ENCODE results near the gene TRIM17. TPM values are rescaled to one million over a fixed set of nuclear protein-coding genes. Genes with fewer than 3 reads are reported as not detected.

Gene TRIM17
- total RNA-seq, 2 experiments from 2014 or later, result 1.5 to 1.6 TPM

- CTCF ChIA-PET, result no interaction called here
- POLR2A ChIA-PET, result no interaction called here
- Mint-ChIP-seq H3K4me1 (ENCODE audit: low read depth) (peaks cover 10% of the 10 kb centered on the region), H3K36me3 (peaks cover 15% of the 10 kb centered on the region), H3K4me3 (no peak overlapping the region), H3K27me3 (no peaks in the 10 kb centered on the region), H3K9me3 (no peaks in the 10 kb centered on the region), H3K27ac (no peak overlapping the region)
- no peak for DNase-seq
- intact Hi-C loops (cut with micrococcal nuclease), result no loop called here
Observed at GRCh38 chr1:228394571-228395394, 21.9 kb downstream of the TRIM17 start.

DNA sequence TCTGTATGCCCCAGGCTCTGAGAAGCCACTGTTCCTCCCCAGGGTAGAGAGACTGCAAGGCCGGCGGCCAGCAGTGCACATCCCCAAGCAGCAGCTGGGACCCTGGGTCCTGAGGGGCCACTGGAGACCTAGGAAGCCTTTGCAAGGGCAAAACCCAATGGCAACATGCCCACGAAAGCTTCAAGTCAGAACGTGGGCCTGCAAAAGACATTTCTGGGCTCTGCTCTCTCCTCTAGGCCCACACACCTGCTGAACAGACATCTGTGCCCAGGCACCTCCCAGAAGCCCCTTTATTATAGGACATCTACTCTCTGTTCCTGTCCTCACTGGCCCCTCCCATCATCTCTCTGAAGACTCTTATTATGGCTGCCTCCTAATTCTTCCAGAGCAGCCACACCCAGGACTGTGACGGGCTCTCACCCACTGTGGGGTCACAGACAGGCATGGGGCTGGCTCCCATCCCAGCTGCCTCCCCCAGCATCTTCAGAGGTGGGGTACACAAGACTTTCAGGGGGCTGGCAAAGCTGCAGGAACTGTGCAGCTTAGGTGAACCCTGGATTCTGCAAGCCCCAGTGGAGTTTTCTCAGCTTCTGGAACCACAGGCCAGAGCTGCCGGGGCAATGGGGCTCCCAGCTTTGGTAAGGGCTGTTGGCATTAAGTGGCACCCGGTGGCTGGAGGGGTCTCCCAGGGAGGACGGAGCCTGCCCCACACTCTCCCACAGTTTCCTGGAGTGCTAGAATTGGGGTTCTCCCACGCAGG, 22.7 kb downstream of the TRIM17 start:
- CTCF ChIA-PET, result no interaction called here
- peaks cover 12% of the 10 kb centered on the region for H3K36me3 Mint-ChIP-seq
- no peak overlapping the region for H3K4me3 Mint-ChIP-seq
- no peaks in the 10 kb centered on the region for H3K27me3 Mint-ChIP-seq
- POLR2A ChIA-PET, result no interaction called here
- intact Hi-C loops (cut with micrococcal nuclease), result no loop called here
- H3K9me3 Mint-ChIP-seq, result no peaks in the 10 kb centered on the region
- no peak for DNase-seq
- H3K4me1 Mint-ChIP-seq (ENCODE audit: low read depth), result peaks cover 7% of the 10 kb centered on the region
- no peak overlapping the region for H3K27ac Mint-ChIP-seq

DNA sequence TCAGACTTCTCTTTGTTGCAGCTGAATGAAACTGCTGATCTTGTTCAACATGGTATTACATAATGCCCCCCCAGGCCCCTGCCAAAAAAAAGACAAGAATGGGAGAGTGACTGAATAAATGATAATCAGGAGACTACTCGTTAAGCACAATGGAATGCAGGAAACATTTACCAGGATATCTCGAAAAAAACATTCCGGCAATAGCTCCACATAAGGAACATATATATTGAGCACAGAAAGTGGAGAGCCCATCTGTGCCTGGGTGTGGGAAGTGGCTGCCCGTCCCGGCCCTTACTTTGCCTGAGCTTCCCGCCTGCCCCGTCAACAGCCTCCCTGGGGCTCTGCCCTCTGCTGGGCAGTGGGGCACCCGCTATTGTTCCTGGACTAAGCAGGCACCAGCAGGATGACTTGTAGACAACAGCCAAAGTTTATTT, 23.4 kb downstream of the TRIM17 start:
- H3K27ac Mint-ChIP-seq, result no peak overlapping the region
- no peak for DNase-seq
- H3K9me3 Mint-ChIP-seq, result no peaks in the 10 kb centered on the region
- intact Hi-C loops (cut with micrococcal nuclease), result no loop called here
- H3K4me1 Mint-ChIP-seq (ENCODE audit: low read depth), result peaks cover 7% of the 10 kb centered on the region
- CTCF ChIA-PET, result no interaction called here
- no peaks in the 10 kb centered on the region for H3K27me3 Mint-ChIP-seq
- peaks cover 12% of the 10 kb centered on the region for H3K36me3 Mint-ChIP-seq
- H3K4me3 Mint-ChIP-seq, result no peak overlapping the region
- POLR2A ChIA-PET, result interaction anchor here (0.6 kb wide), 1 partner anchor 13 kb away, joined by 3 read pairs; the partner anchor contains the start of gene TRIM11

DNA sequence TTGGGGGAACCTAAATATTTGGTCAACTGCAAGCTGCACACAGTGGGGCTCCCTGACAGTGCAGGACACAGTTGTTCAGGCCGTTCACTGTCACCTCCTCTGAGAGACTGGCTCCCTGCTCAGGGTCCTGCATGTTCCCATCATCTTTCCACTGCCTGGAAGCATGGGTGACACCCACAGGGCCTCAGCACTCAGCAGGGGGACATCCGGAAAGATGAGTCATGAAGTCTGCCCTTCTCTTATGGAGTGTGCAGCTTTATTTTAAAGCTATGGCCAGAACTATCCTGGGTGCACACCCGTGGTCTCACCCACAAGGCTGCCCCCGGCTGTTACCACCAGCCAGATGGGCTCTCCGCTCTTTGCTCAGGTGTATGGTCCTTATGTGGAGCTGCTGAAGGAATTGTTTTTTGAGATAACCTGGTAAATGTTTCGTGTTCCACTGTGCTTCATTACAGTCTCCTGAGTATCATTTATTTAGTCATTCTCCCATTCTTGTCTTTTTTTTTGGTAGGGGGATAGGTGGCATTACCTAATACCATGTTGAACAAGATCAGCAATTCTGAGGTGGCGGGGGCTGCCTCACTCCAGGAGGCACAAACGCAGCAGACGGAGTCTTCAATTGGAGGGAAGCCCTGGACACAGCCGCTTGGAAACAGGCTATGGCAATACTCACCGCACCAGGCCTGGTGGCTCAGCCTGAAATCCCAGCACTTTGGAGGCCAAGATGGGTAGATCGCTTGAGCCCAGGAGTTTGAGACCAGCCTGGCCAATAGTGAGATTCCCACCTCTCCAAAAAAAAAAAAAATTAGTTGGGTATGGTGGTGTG, 24.3 kb downstream of the TRIM17 start:
- Mint-ChIP-seq H3K27ac (no peak overlapping the region), H3K4me1 (ENCODE audit: low read depth) (no peaks in the 10 kb centered on the region), H3K9me3 (no peaks in the 10 kb centered on the region), H3K27me3 (no peaks in the 10 kb centered on the region), H3K4me3 (no peak overlapping the region), H3K36me3 (peaks cover 5% of the 10 kb centered on the region)
- DNase-seq, result no peak
- ChIA-PET CTCF (no interaction called here), POLR2A (interaction anchor here (0.6 kb wide), 1 partner anchor 431 kb away, joined by 3 read pairs; no protein-coding TSS in a partner anchor)
- intact Hi-C loops (cut with micrococcal nuclease), result no loop called here

DNA sequence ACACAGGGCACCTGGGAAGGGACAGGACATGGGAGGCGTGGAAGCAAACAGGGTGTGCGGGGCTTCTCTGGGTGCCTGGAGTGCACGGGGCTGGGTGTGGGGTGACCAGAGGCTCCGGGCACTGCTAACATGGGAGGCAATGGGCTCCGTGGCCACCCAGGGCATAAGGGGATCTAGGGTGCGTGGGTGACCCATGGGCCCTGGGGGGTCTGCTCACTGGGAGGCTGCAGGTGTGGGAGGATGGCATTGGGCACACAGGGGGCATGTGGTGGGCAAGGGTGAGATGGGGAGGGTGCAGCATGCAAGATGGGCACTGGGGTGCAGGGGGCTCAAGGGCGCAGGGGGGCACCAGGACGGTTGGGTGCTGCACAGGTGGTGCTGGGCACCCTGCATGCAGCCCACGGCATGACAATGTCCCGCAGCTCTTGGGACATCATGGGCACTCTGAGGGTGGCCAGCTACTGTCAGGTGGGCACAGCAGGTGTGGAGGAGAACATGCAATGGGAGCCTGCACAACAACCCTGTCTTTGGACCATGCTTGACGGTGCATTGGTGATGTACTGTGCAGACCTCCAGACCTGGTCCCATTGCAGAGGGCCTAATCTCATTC, 25.1 kb downstream of the TRIM17 start:
- H3K9me3 Mint-ChIP-seq, result no peaks in the 10 kb centered on the region
- H3K27me3 Mint-ChIP-seq, result no peaks in the 10 kb centered on the region
- intact Hi-C loops (cut with micrococcal nuclease), result no loop called here
- H3K4me3 Mint-ChIP-seq, result no peak overlapping the region
- ChIA-PET POLR2A (interaction anchor here (0.6 kb wide), 1 partner anchor 430 kb away, joined by 3 read pairs; no protein-coding TSS in a partner anchor), CTCF (no interaction called here)
- H3K27ac Mint-ChIP-seq, result no peak overlapping the region
- H3K4me1 Mint-ChIP-seq (ENCODE audit: low read depth), result no peaks in the 10 kb centered on the region
- no peak for DNase-seq
- H3K36me3 Mint-ChIP-seq, result peaks cover 5% of the 10 kb centered on the region

DNA sequence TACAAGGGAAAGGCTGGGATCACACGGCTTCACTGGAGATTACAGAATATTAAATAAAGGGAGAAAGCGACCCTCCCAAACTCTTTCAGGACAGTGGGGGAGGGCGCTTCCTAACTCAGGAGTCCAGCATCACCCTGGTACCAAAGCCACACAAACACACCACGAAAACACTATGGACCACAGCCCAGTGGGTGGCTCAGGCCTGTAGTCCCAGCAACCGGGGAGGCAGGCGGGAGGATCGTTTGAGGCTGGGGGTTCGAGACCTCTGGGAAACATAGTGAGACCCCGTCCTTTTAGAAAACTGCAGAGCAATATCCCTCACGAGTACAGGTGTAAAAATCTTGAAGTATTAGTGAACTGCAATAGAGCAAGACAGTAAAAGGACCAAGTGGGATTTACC, 26.0 kb downstream of the TRIM17 start:
- no peak for DNase-seq
- Mint-ChIP-seq H3K36me3 (peaks cover 4% of the 10 kb centered on the region), H3K27ac (no peak overlapping the region), H3K9me3 (no peaks in the 10 kb centered on the region), H3K27me3 (no peaks in the 10 kb centered on the region), H3K4me3 (no peak overlapping the region), H3K4me1 (ENCODE audit: low read depth) (no peaks in the 10 kb centered on the region)
- intact Hi-C loops (cut with micrococcal nuclease), result no loop called here
- POLR2A ChIA-PET, result no interaction called here
- CTCF ChIA-PET, result no interaction called here

DNA sequence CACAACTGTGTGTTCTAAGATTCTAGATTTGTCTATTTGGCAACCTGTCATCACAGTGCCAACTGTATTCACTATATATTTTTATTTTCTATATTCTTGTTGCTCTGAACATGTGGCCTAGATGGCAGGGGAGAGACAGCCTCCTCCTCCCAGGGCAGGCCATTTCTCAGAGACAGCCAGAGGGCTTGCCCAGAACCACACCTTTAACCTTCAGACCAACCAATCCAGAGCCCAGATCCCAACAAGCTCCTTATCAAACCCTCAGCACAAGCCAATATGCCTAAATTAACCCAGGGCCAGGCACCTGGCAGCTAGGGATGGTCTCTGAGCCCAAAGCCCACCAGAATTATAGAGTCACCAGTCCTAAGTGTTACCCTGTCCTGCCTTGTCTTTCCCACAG, 29.3 kb downstream of the TRIM17 start:
- no peaks in the 10 kb centered on the region for H3K9me3 Mint-ChIP-seq
- intact Hi-C loops (cut with micrococcal nuclease), result no loop called here
- H3K4me1 Mint-ChIP-seq (ENCODE audit: low read depth), result no peaks in the 10 kb centered on the region
- ChIA-PET POLR2A (no interaction called here), CTCF (interaction anchor here (1.0 kb wide), 1 partner anchor 114 kb away, joined by 4 read pairs; no protein-coding TSS in a partner anchor)
- no peak for DNase-seq
- no peaks in the 10 kb centered on the region for H3K27me3 Mint-ChIP-seq
- H3K27ac Mint-ChIP-seq, result no peak overlapping the region
- H3K4me3 Mint-ChIP-seq, result no peak overlapping the region
- no peaks in the 10 kb centered on the region for H3K36me3 Mint-ChIP-seq

DNA sequence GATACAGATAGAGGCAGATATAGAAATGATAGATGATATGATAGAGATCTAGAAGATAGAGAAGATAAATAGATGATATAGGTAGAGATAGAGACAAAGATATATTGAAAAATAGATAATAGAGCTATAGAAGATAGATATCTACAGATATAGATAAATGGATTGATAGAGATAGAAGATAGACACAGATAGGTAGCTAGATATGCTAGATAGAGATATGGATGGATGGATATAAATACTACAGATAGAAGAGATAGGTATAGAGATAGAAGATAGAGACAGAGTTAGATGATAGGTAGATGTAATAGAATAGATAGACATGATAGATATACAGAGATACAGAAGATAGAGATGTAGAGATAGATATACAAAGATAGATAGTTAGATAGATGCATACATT, 31.4 kb downstream of the TRIM17 start:
- Mint-ChIP-seq H3K27ac (no peak overlapping the region), H3K9me3 (no peaks in the 10 kb centered on the region), H3K4me1 (ENCODE audit: low read depth) (no peaks in the 10 kb centered on the region), H3K27me3 (no peaks in the 10 kb centered on the region), H3K4me3 (no peak overlapping the region), H3K36me3 (no peaks in the 10 kb centered on the region)
- DNase-seq, result no peak
- ChIA-PET CTCF (no interaction called here), POLR2A (no interaction called here)
- intact Hi-C loops (cut with micrococcal nuclease), result no loop called here

DNA sequence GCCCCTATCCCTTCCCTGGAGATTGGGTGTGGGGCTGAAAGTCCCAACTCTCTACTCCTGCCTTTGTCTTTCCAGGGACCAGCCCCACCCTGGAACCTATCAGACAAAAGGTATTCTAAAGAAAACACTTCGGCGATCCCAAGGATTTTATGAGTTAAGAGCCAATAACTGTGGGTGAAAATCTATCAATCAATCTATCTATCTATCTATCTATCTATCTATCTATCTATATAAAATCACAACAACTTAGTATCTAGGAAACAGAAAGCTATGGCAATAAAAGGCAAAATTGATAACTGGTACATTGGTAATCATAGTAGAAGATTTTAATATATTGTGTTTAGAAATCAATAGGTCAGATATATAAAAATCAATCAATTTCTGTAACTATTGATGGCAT, 32.9 kb downstream of the TRIM17 start:
- intact Hi-C loops (cut with micrococcal nuclease), result no loop called here
- H3K36me3 Mint-ChIP-seq, result no peaks in the 10 kb centered on the region
- H3K9me3 Mint-ChIP-seq, result no peaks in the 10 kb centered on the region
- DNase-seq, result no peak
- H3K4me3 Mint-ChIP-seq, result no peak overlapping the region
- peaks cover 7% of the 10 kb centered on the region for H3K27me3 Mint-ChIP-seq
- peaks cover 5% of the 10 kb centered on the region for H3K4me1 Mint-ChIP-seq (ENCODE audit: low read depth)
- ChIA-PET POLR2A (interaction anchor here (0.6 kb wide), 1 partner anchor 23 kb away, joined by 5 read pairs; the partner anchor contains the start of gene TRIM11), CTCF (no interaction called here)
- H3K27ac Mint-ChIP-seq, result no peak overlapping the region

DNA sequence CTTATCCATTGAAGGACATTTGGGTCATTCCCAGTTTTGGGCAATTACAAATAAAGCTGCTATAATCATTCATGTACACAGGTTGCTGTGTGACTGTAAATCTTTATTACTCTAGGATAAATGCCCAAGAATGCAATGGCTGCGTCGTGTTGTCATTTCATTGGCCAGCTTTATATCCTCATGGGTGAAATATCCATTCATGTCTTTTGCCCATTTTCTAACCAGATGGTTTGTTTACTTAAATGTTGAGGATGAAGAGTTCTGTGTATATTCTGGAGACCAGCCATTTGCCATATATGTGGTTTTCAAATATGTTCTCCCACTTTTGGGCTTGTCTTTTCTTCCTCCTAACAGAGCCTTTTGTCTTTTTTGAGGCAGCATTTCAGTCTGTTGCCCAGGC, 35.3 kb downstream of the TRIM17 start:
- ChIA-PET POLR2A (no interaction called here), CTCF (interaction anchor here (0.6 kb wide), 1 partner anchor 67 kb away, joined by 3 read pairs; no protein-coding TSS in a partner anchor)
- no peak for DNase-seq
- Mint-ChIP-seq H3K4me1 (ENCODE audit: low read depth) (peaks cover 11% of the 10 kb centered on the region), H3K4me3 (no peak overlapping the region), H3K9me3 (no peaks in the 10 kb centered on the region), H3K27ac (no peak overlapping the region), H3K27me3 (peaks cover 10% of the 10 kb centered on the region), H3K36me3 (no peaks in the 10 kb centered on the region)
- intact Hi-C loops (cut with micrococcal nuclease), result no loop called here

- ChIA-PET CTCF (interaction anchor here (0.6 to 1.4 kb wide), 2 partner anchors 23 to 137 kb away, joined by 3 to 4 read pairs; no protein-coding TSS in a partner anchor), POLR2A (interaction anchor here (0.5 kb wide), 1 partner anchor 79 kb away, joined by 3 read pairs; no protein-coding TSS in a partner anchor)
- Mint-ChIP-seq H3K4me1 (ENCODE audit: low read depth) (peaks cover 11% of the 10 kb centered on the region), H3K9me3 (no peaks in the 10 kb centered on the region), H3K4me3 (no peak overlapping the region), H3K27ac (no peak overlapping the region), H3K36me3 (no peaks in the 10 kb centered on the region), H3K27me3 (peaks cover 10% of the 10 kb centered on the region)
- intact Hi-C loops (cut with micrococcal nuclease), result loop anchor here (2.0 to 5.0 kb wide), 2 partner anchors 123 to 135 kb away; no protein-coding TSS in a partner anchor
- no peak for DNase-seq
Observed at GRCh38 chr1:228379666-228380065, 37.0 kb downstream of the TRIM17 start.

Measured in activated CD4-positive, alpha-beta memory T cell treated with anti-CD3 and anti-CD28 coated beads for 36 hours (primary cell).